Heart left ventricle (tissue), 16 donors: ENCODE results near the gene ANKS3. TPM values are rescaled to one million over a fixed set of nuclear protein-coding genes. Genes with fewer than 3 reads are reported as not detected.

ENCODE experiments used
- ATAC-seq, 4 donors: fragments of 200-7000 bp; cut with Tn5 transposase; one replicate each; pipeline ENCODE4 v1.9.1; 2020 to 2022; ENCODE audit warnings: moderate library complexity in 4 of 4, mild to moderate bottlenecking in 3 of 4, moderate number of reproducible peaks in 1 of 4
- DNase-seq, 5 donors: peaks; one replicate each; pipeline ENCODE4 v3.0.0-alpha.2; 2020
- H3K27ac ChIP-seq, 12 donors: fragments of 200-600 bp; sonication (generic) in 4 of 12; one replicate each; pipeline versions ENCODE4 v1.5.0 to v1.8.0; 2016 to 2022; ENCODE audit warnings: mild to moderate bottlenecking in 2 of 12
- H3K27me3 ChIP-seq, 9 donors: fragments of 200-600 bp; sonication (generic) in 2 of 9; one replicate each; pipeline versions ENCODE4 v1.5.1 to v1.8.0; 2016 to 2022; ENCODE audit warnings: mild to moderate bottlenecking in 3 of 9
- H3K36me3 ChIP-seq, 9 donors: fragments of 200-600 bp; sonication (generic) in 2 of 9; one replicate each; pipeline versions ENCODE4 v1.5.0 to v1.8.0; 2018 to 2022; ENCODE audit warnings: mild to moderate bottlenecking in 2 of 9
- H3K4me1 ChIP-seq, 12 donors: fragments of 200-600 bp; sonication (generic) in 4 of 12; one replicate each; pipeline versions ENCODE4 v1.5.0 to v1.8.0; 2016 to 2022; ENCODE audit warnings: mild to moderate bottlenecking in 3 of 12
- H3K4me3 ChIP-seq, 12 donors: fragments of 200-600 bp; sonication (generic) in 4 of 12; one replicate each; pipeline versions ENCODE4 v1.5.0 to v1.8.0; 2017 to 2022; ENCODE audit warnings: mild to moderate bottlenecking in 9 of 12, moderate library complexity in 4 of 12
- H3K9me3 ChIP-seq, 12 donors: fragments of 200-600 bp; sonication (generic) in 4 of 12; one replicate each; pipeline versions ENCODE4 v1.5.0 to v1.8.0; 2016 to 2022; ENCODE audit warnings: mild to moderate bottlenecking in 1 of 12
- CTCF ChIP-seq, 12 donors: fragments of 200-600 bp; sonication (generic) in 4 of 12; IDR thresholded peaks; one replicate each; pipeline versions ENCODE4 v1.5.0 to v1.8.0; 2018 to 2022; ENCODE audit warnings: antibody characterized with exemption in 12 of 12, mild to moderate bottlenecking in 5 of 12
- POLR2A ChIP-seq, 2 donors: fragments of 450-650 bp; IDR thresholded peaks; one replicate each; pipeline ENCODE4 v1.6.1; 2017; ENCODE audit warnings: antibody characterized with exemption in 2 of 2, mild to moderate bottlenecking in 2 of 2, moderate library complexity in 2 of 2
- WGBS, 4 donors: extraction: QIAGEN DNeasy Blood & Tissue Kit in 2 of 4; methylation state at CpG; one replicate each; pipeline versions ENCODE4 v1.1.5 to v1.1.7; 2013 to 2018; 5-methylcytosine and 5-hydroxymethylcytosine counted together
- intact Hi-C, 10 donors: fragments of 100-400 bp; cut with DNase I; formaldehyde crosslinking; loops; one replicate each; pipeline versions ENCODE4 v1.11.1 to v1.14.2; 2022
- polyA plus RNA-seq, 2 donors: library from polyadenylated mRNA; stranded (reverse); fragments of 200-250 nt; gene quantifications; one replicate each; pipeline ENCODE4 v1.2.3, GENCODE V29; 2013
- total RNA-seq, 9 donors: library from RNA; depleted of rRNA in 2 of 9; stranded (reverse); fragments of >200 nt in 2 of 9; fragmentation: NEBNext Ultra II Directional in 3 of 9; extraction: Animal tissue kit (Norgen Biotek cat#: 25700) in 3 of 9; gene quantifications; one replicate each; pipeline versions ENCODE4 v1.1.0 to v1.2.4, GENCODE V29; 2016 to 2023
- donor health status: ischemic (EF 13 %, LVEDD 7.1; RV severe dilation, severe dysfunction).
- donor health status: healthy with polysubstance abuse.
- donor health status: DM: no; HTN: yes; CAD: no.
- donor health status: DM: no; HTN: no; CAD: no.
- donor health status: ischemic (EF 25% LVEDD 6.9; RV normal size, moderate dysfunction).
- donor health status: ischemic (EF 25% LVEDD 5.7; RV mildly dilated, moderate dysfunction).
- donor health status: healthy.
- donor health status: DM: yes; HTN: yes; CAD: no.
- donor health status: ischemic (EF 35%, LVEDD 5.7; RV mildly dilated, moderate dysfunction).
- donor health status: nonischemic (EF 11% LVEDD 7.7; RV severe dilation, severe dysfunction).
- donor health status: DM: yes; HTN: yes; CAD: no.
- donor health status: PGD.
- donor health status: ischemic (EF 29% LVEDD 5.4; RV normal size, mild dysfunction).
- donor health status: nonischemic (EF 23%, LVEDD 6.1; RV moderate dilation, normal function).

Gene ANKS3
- total and polyA plus RNA-seq, 11 donors = 5.1 to 12.7 (median 9.2) TPM

DNA sequence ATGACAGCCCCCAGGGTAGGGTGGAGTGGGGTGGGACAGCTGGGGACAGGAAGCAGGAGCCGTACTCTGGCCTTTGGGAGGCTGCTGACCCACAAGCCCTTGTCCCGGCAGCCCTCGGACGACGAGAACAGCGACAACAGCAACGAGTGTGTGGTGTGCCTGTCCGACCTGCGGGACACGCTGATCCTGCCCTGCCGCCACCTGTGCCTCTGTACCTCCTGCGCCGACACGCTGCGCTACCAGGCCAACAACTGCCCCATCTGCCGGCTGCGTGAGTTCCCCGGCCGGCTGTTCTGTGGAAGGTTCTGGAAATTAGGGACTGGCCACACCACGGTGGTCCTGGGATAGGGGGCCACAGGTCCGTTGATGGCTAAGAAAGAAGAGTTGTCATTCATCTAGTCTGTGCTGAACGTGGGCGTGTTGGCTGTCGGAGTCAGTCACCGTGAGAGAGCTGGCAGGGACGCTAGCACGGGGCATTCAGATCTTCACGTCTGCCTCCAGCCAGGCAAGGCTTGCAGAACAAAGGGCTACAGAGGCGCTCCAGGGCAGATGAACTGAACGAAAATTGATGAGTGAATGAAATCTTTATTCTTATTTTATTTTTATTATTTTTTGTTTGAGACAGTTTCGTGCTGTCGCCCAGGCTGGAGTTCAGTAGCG, 60.6 kb downstream of the ANKS3 start:
- intact Hi-C loops = no loop called here
- TF ChIP-seq POLR2A (IDR thresholded peaks at IDR 0.05) (no peak), CTCF (IDR thresholded peaks at IDR 0.05) (no peak)
- Histone ChIP-seq H3K4me3 (no peak overlapping the region), H3K27ac (no peak overlapping the region), H3K4me1 (peaks cover 0 to 25% (median 8%) of the 10 kb centered on the region in 12 donors), H3K36me3 (peaks cover 0 to 84% (median 59%) of the 10 kb centered on the region in 9 donors), H3K27me3 (no peaks in the 10 kb centered on the region), H3K9me3 (no peaks in the 10 kb centered on the region)
- 85 to 93% (median 92%) methylated on average over 33 of the region's 33 CpGs for WGBS, 4 donors
- no peak for ATAC-seq
- DNase-seq = peak in 1 of 5 donors; percentile 65

DNA sequence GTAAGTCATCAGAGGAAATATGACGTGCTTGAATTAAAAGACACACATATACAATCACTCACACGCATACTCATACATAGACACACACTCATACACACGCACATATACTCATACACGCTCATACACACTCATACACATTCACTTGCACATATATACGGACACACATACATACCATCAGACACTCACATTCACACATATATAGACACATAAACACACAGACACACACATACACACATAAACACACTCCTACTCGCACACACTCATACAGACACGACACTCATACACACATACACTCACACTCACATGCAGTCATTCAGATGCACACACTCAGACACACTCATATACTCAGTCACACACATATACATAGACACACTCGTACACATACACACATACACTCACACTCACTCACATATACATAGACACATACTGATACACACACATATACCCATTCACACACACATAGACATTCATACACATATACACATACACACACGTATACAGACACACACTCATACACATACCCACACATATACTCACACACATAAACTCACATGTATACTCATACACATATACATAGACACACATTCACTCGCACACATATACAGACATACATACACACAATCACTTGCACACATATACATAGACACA, 65.6 kb downstream of the ANKS3 start:
- TF ChIP-seq CTCF (IDR thresholded peaks at IDR 0.05) = no peak
- TF ChIP-seq POLR2A (IDR thresholded peaks at IDR 0.05) = no peak
- WGBS, 4 donors = 93 to 98% (median 96%) methylated on average over 10 of the region's 10 CpGs
- Histone ChIP-seq H3K27ac (no peak overlapping the region), H3K36me3 (peaks cover 0 to 91% (median 77%) of the 10 kb centered on the region in 9 donors), H3K4me3 (no peak overlapping the region), H3K9me3 (no peaks in the 10 kb centered on the region), H3K4me1 (peaks cover 0 to 27% (median 12%) of the 10 kb centered on the region in 12 donors), H3K27me3 (no peaks in the 10 kb centered on the region)
- ATAC-seq (no peak), DNase-seq (no peak)
- intact Hi-C loops = no loop called here

DNA sequence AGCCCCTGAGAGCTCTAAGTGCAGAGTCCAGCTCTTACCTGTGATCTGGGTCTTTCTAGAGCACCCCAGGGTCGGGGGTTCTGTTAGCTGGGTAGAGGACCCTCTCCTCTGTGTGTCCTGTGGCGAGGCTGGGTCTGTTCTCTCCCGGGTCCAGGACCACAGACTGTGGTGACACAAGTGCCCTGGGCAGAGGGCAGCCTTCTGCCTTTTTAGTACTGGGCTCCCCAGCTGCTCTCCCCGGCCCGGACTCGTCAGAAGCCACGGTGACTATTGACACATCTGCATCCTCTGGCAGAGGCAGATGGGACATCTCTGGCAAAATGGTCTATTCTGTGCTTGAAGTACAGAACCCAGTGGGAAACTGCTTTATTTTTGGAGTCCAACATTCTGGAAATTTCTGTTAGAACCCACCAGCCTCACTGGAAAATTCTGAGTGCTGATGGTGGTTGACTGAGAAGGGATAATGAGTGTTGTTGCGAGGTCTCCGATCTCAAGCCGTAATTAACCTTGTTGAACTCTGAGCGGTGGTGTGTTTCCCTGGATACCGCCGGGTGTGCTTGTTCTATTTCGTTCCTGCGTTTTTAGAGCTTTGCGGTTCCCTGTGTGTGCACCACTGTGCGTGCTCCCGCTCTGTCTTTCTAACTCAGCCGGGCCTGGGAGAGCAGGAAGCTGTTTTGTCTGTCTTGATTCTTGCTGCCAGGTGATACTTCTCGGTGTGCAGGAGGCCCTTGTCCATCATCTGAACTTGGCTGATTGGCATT, 66.7 kb downstream of the ANKS3 start:
- TF ChIP-seq POLR2A (IDR thresholded peaks at IDR 0.05) (no peak), CTCF (IDR thresholded peaks at IDR 0.05) (no peak)
- H3K9me3 ChIP-seq = no peaks in the 10 kb centered on the region
- ATAC-seq (no peak), DNase-seq (no peak)
- intact Hi-C loops = no loop called here
- H3K36me3 ChIP-seq = peaks cover 0 to 89% (median 73%) of the 10 kb centered on the region in 9 donors
- WGBS, 4 donors = 92 to 94% (median 93%) methylated on average over 18 to 20 of the region's 20 CpGs
- H3K4me1 ChIP-seq = peaks cover 0 to 34% (median 12%) of the 10 kb centered on the region in 12 donors
- no peaks in the 10 kb centered on the region for H3K27me3 ChIP-seq
- H3K4me3 ChIP-seq = no peak overlapping the region
- no peak overlapping the region for H3K27ac ChIP-seq
